GM21423 (cell line): Measurements from ENCODE around the gene DNER.

Source experiments
- ATAC-seq: cut with Tn5 transposase; IDR thresholded peaks from one replicate; pipeline ENCODE4 v1.9.1; 2021; ENCODE audit warnings: mild to moderate bottlenecking, moderate library complexity; ENCODE audit not compliant: unreplicated experiment

The DNER gene

GRCh38 chr2:229572507-229573271, 141.7 kb downstream of the DNER start:
- no peak for ATAC-seq

DNA sequence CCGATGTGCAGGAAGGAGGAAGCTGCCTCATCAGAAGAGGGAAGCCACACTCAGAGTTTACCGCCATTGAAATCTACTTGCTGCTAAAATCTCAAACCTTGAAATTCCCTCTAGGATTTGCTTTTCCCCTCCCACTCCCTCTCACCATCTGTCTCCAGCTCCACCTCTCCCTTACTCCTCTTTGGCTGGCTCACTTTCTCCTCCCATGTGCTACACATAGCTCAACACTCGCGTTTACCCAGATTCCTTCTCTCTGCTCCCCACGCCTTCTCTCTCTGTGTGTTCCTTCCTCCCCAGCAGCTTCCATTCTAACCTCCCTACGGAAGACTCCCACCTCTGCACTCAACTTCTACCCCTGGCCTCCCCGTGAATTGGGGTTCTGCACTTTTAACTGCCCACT, 143.1 kb downstream of the DNER start:
- no peak for ATAC-seq

- no peak for ATAC-seq
Measured at GRCh38 chr2:229566370-229566769, 148.0 kb downstream of the DNER start.

- no peak for ATAC-seq
Measured at GRCh38 chr2:229564300-229564907, 150.0 kb downstream of the DNER start.

DNA sequence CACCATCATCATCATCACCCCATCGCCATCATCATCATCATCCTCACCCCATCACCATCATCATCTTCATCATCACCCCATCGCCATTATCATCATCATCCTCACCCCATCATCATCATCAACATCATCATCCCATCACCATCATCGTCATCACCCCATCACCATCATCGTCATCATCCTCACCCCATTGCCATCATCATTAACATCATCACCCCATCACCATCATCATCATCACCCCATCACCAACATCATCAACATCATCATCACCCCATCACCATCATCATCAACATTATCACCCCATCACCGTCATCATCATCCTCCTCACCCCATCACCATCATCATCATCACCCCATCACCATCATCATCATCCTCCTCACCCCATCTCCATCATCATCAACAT, 151.0 kb downstream of the DNER start:
- no peak for ATAC-seq

GRCh38 chr2:229562472-229563127, 151.8 kb downstream of the DNER start:
- no peak for ATAC-seq

DNA sequence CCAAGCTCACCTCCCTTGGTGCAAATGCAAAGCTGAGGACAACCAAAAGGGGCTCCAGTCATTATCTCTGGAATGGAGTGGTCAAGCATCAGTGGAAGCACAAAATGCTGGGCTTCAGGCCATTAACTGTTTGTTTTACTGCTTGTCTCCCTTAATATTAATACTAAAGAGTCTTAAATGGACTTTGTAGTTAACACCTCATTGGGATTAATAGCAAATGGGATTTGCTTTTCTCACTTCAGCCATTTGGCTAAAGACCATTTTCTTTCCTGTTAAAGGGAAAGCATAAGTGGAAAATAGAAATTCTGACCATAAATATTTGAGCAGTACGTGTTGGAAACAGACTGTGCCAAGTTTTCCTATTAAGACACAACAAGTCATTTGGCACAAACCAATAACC, 154.4 kb downstream of the DNER start:
- ATAC-seq: no peak

- no peak for ATAC-seq
Measured at GRCh38 chr2:229553091-229553490, 161.3 kb downstream of the DNER start.

GRCh38 chr2:229543176-229543873, 171.0 kb downstream of the DNER start:
- ATAC-seq: no peak

- no peak for ATAC-seq
Measured at GRCh38 chr2:229539628-229540027, 174.7 kb downstream of the DNER start.

- no peak for ATAC-seq
Measured at GRCh38 chr2:229531594-229531993, 182.8 kb downstream of the DNER start.

DNA sequence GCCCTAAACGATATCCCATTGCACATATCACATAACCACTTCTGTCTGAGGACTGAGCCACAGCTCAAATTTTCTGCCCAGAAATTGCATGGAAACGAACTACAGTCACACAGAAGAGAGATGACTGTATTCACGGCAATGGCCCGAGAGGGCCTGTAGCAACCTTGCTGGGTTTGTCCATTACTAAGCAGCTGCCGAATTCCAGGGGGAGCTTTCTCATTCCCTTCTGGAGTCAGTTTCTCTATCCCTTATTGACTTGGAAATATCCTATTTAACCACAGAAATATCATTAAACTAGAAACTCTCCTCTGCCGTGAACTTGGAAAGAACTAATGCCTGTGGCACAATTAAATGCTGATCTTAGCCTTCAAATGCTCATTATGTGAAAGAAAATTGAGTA, 183.9 kb downstream of the DNER start:
- no peak for ATAC-seq

DNA sequence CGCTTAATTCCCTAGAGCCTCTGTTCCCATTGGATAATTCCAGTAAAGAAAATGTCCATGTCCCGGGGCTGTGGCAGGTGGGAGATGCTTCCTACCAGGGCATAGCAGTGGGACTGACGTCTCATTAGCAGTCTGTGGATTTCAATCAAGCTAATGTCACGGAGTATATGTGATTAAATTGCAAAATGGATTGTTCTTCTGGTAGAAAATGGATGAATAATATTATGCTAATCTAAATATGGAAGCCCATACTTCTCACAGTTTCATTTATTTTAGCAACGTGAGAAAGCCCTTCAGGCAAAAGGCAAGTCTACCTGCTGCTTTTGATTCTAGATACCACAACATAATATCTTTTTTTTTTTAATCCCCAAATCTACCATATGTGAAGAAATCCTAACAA, 185.5 kb downstream of the DNER start:
- ATAC-seq: no peak

DNA sequence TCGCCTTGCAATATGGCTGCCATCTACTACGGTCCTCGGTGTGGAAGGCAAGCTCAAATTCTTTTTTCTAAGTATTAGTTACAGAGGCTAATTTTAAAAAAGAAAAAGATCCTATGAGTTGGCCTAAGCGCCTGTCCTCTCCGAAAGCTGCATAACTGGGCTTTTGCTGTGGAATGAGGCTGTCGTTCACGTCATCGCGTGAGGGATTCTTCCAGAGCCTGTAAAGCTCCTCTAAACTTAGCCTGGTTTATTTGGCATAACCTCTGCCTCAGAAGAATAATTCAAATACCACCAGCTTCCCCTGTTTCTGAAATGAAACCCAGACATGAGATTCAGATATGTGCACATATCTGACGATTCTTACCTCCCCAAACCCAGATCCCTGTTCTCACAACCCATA, 187.4 kb downstream of the DNER start:
- ATAC-seq: no peak

- ATAC-seq: no peak
Measured at GRCh38 chr2:229524799-229525198, 189.6 kb downstream of the DNER start.

DNA sequence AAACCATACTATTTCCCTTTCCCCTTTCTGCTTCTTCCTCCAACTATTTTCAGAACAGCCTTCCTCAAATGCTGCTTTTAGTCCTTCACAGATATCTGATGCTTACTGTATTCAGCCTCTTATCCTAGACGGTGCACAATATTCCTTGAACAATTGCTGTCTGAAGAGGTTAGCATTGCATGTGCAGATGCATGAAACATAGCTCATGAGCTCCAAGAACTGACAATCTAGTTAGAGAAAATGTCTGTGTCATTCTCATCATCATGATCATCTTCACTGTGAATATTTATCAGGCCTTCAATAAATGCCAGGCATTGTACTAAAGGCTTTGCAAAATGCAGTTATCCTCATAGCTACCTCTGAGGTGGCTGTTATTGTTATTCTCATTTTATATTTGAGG, 190.7 kb downstream of the DNER start:
- no peak for ATAC-seq

DNA sequence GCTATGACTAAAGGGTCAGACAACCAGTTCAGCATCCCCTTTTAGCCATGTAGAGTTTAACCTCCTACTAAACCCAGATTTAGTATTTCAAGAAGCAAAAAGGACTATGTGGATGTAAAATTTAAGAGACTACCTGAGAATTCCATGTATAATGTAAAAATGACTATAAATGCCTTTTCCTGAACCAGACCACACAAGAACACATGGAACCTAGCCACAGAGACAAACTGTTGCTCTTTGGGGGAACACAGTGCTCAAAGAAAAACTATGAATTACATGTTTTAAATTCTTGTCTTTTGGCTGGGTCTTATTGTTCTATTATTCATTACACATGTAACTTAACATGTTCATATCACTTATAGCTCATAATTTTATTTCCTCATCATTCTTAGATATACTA, 192.8 kb downstream of the DNER start:
- no peak for ATAC-seq

DNA sequence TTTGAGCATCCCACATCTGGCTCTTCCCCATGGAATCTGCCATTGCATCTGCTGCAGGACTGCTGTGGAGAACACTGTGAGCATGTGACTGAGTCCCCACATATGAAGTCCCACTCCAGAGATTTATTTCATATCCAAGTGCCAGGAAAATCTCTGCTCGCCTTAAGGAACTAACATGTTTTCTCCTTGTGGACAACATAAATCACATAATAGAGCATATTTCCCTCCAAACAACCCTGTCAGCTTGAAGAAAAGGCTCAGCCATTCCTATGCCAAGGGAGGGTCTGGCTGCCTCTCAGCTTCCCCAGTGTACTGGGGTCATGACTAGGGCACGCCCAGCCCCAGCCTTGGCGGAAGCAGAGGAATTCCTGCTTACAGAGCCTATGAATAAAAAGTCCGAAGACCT, 193.7 kb downstream of the DNER start:
- no peak for ATAC-seq

GRCh38 chr2:229519655-229520430, 194.5 kb downstream of the DNER start:
- ATAC-seq: peak; percentile 57

DNA sequence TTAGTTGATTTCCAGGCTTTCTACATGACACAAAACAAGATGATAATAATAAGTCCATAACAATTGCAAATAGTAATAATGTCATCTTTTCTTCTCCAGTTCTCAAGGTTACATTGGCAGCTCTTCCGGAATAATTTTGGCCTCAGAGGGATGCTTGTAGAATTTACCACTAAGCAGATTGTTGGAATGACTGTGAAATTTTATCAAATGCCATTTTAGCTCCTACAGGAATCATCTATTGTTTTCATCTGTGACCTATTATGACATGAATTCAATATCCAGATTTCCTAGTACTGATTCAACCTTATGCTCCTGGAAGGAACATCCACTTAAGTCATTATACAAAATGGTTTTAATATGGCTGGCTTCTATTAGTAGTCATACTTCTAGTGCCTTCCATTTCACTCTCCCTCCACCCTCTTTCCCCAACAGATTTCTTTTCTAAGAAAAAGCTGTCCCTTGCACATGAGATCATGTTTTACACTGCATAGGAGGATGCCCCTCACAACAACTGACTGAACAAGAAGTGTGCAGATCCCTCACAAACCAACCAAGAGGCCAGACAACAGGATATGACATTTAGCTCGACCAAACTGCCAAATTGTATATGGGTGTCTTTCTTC, 200.0 kb downstream of the DNER start:
- ATAC-seq: no peak
